Measurements from ENCODE around the gene CCDC6. TPM values are rescaled to one million over a fixed set of nuclear protein-coding genes. Genes with fewer than 3 reads are reported as not detected.

The CCDC6 gene
- total and polyA plus RNA-seq, 2 experiments from 2014 or later: 22.3 to 49.8 TPM

- Histone ChIP-seq H3K79me2 (peaks cover 30% of the 10 kb centered on the region), H3K9me3 (ENCODE audit: low read depth) (no peaks in the 10 kb centered on the region), H3K27me3 (no peaks in the 10 kb centered on the region)
These were observed 76.8 kb downstream of the CCDC6 start for GRCh38 chr10:59829601-59830000.

GRCh38 chr10:59829024-59829423 is 77.3 kb downstream of the CCDC6 start:
- Histone ChIP-seq H3K9me3 (ENCODE audit: low read depth) (no peaks in the 10 kb centered on the region), H3K36me3 (replicated peaks; ENCODE audit: insufficient read depth, low read depth) (no peaks in the 10 kb centered on the region), H2AFZ (no peak overlapping the region), H3K4me2 (no peak overlapping the region), H3K27ac (no peak overlapping the region), H3K27me3 (no peaks in the 10 kb centered on the region), H3K4me1 (ENCODE audit: insufficient read depth) (no peaks in the 10 kb centered on the region), H3K4me3 (no peak overlapping the region), H4K20me1 (ENCODE audit: insufficient read depth, poor library complexity, severe bottlenecking) (no peaks in the 10 kb centered on the region), H3K9me2 (replicated peaks; ENCODE audit: insufficient read depth) (no peaks in the 10 kb centered on the region), H3K79me2 (peaks cover 32% of the 10 kb centered on the region)
- 90% methylated on average over 1 of the region's 1 CpG for WGBS (ENCODE audit: low lambda C conversion rate, missing lambda C conversion rate)
- no peak for DNase-seq (ENCODE audit: low spot score)
- TF ChIP-seq CTCF (IDR thresholded peaks at IDR 0.05; ENCODE audit: poor library complexity): no peak
- no peak for TF ChIP-seq EZH2 (IDR thresholded peaks at IDR 0.05; ENCODE audit: borderline replicate concordance)
- no peak for TF ChIP-seq EZH2phosphoT487 (IDR thresholded peaks at IDR 0.05; ENCODE audit: low read depth, severe bottlenecking, unreplicated experiment)

More at GRCh38 chr10:59829601-59830000, 76.8 kb downstream of the CCDC6 start:
- H2AFZ ChIP-seq: no peak overlapping the region
- no peak for TF ChIP-seq EZH2 (IDR thresholded peaks at IDR 0.05; ENCODE audit: borderline replicate concordance)
- TF ChIP-seq CTCF (IDR thresholded peaks at IDR 0.05; ENCODE audit: poor library complexity): no peak
- TF ChIP-seq EZH2phosphoT487 (IDR thresholded peaks at IDR 0.05; ENCODE audit: low read depth, severe bottlenecking, unreplicated experiment): no peak
- no peaks in the 10 kb centered on the region for H4K20me1 ChIP-seq (ENCODE audit: insufficient read depth, poor library complexity, severe bottlenecking)
- H3K4me3 ChIP-seq: no peak overlapping the region
- H3K4me1 ChIP-seq (ENCODE audit: insufficient read depth): no peaks in the 10 kb centered on the region
- no peaks in the 10 kb centered on the region for H3K9me2 ChIP-seq (replicated peaks; ENCODE audit: insufficient read depth)
- WGBS (ENCODE audit: low lambda C conversion rate, missing lambda C conversion rate): 97% methylated on average over 3 of the region's 3 CpGs
- no peak overlapping the region for H3K4me2 ChIP-seq
- H3K36me3 ChIP-seq (replicated peaks; ENCODE audit: insufficient read depth, low read depth): no peaks in the 10 kb centered on the region
- DNase-seq (ENCODE audit: low spot score): no peak
- no peak overlapping the region for H3K27ac ChIP-seq

GRCh38 chr10:59825932-59826331 is 80.4 kb downstream of the CCDC6 start:
- H3K27me3 ChIP-seq: no peaks in the 10 kb centered on the region
- H3K4me1 ChIP-seq (ENCODE audit: insufficient read depth): no peaks in the 10 kb centered on the region
- no peak overlapping the region for H3K4me3 ChIP-seq
- H3K27ac ChIP-seq: no peak overlapping the region
- no peak for DNase-seq (ENCODE audit: low spot score)
- no peaks in the 10 kb centered on the region for H3K9me2 ChIP-seq (replicated peaks; ENCODE audit: insufficient read depth)
- H3K36me3 ChIP-seq (replicated peaks; ENCODE audit: insufficient read depth, low read depth): no peaks in the 10 kb centered on the region
- H4K20me1 ChIP-seq (ENCODE audit: insufficient read depth, poor library complexity, severe bottlenecking): peaks cover 2% of the 10 kb centered on the region
- TF ChIP-seq CTCF (IDR thresholded peaks at IDR 0.05; ENCODE audit: poor library complexity): no peak
- TF ChIP-seq EZH2 (IDR thresholded peaks at IDR 0.05; ENCODE audit: borderline replicate concordance): no peak
- no peak for TF ChIP-seq EZH2phosphoT487 (IDR thresholded peaks at IDR 0.05; ENCODE audit: low read depth, severe bottlenecking, unreplicated experiment)
- no peaks in the 10 kb centered on the region for H3K9me3 ChIP-seq (ENCODE audit: low read depth)
- no peak overlapping the region for H3K4me2 ChIP-seq
- H2AFZ ChIP-seq: no peak overlapping the region
- peaks cover 47% of the 10 kb centered on the region for H3K79me2 ChIP-seq

- H3K4me1 ChIP-seq (ENCODE audit: insufficient read depth): no peaks in the 10 kb centered on the region
- no peaks in the 10 kb centered on the region for H3K9me2 ChIP-seq (replicated peaks; ENCODE audit: insufficient read depth)
- no peak overlapping the region for H2AFZ ChIP-seq
- H3K4me3 ChIP-seq: no peak overlapping the region
- TF ChIP-seq CTCF (IDR thresholded peaks at IDR 0.05; ENCODE audit: poor library complexity) (no peak), EZH2phosphoT487 (IDR thresholded peaks at IDR 0.05; ENCODE audit: low read depth, severe bottlenecking, unreplicated experiment) (no peak), EZH2 (IDR thresholded peaks at IDR 0.05; ENCODE audit: borderline replicate concordance) (no peak)
- no peaks in the 10 kb centered on the region for H3K36me3 ChIP-seq (replicated peaks; ENCODE audit: insufficient read depth, low read depth)
- DNase-seq (ENCODE audit: low spot score): no peak
- no peak overlapping the region for H3K4me2 ChIP-seq
- H3K79me2 ChIP-seq: peaks cover 54% of the 10 kb centered on the region
- H3K27ac ChIP-seq: no peak overlapping the region
- no peaks in the 10 kb centered on the region for H3K9me3 ChIP-seq (ENCODE audit: low read depth)
- H3K27me3 ChIP-seq: no peaks in the 10 kb centered on the region
- peaks cover 8% of the 10 kb centered on the region for H4K20me1 ChIP-seq (ENCODE audit: insufficient read depth, poor library complexity, severe bottlenecking)
These were observed 82.6 kb downstream of the CCDC6 start for GRCh38 chr10:59823751-59824150.
